WERI-Rb-1 (cell line): Measurements from ENCODE around the gene ATP10A.

Source experiments
- DNase-seq: peaks from one replicate; pipeline ENCODE4 v3.0.0-alpha.2; 2020
- H3K27ac ChIP-seq: fragments of 250-450 bp; sonication (Bioruptor Pico); 2 replicates; pipeline ENCODE4 v1.5.1; 2020; ENCODE audit warnings: mild to moderate bottlenecking, moderate library complexity
- H3K27me3 ChIP-seq: fragments of 250-450 bp; sonication (Bioruptor Pico); 2 replicates; pipeline ENCODE4 v1.5.1; 2021; ENCODE audit warnings: mild to moderate bottlenecking, low read depth, moderate library complexity; ENCODE audit not compliant: insufficient read depth, severe bottlenecking
- H3K36me3 ChIP-seq: fragments of 250-450 bp; sonication (Bioruptor Pico); 2 replicates; pipeline ENCODE4 v1.5.1; 2020; ENCODE audit warnings: mild to moderate bottlenecking, moderate library complexity
- H3K4me3 ChIP-seq: 2 replicates; pipeline ENCODE4 v1.5.1; 2011; ENCODE audit warnings: low read depth, mild to moderate bottlenecking, control low read depth, low read length
- H3K9me3 ChIP-seq: fragments of 250-450 bp; sonication (Bioruptor Pico); 2 replicates; pipeline ENCODE4 v1.5.1; 2021; ENCODE audit warnings: mild to moderate bottlenecking, moderate library complexity; ENCODE audit not compliant: severe bottlenecking
- CTCF ChIP-seq: IDR thresholded peaks from 2 replicates; pipeline ENCODE4 v1.5.1; 2011; ENCODE audit warnings: low read depth, mild to moderate bottlenecking, control low read depth, inconsistent platforms, low read length

Gene ATP10A

GRCh38 chr15:25897658-25898057 lies 34.5 kb upstream of the ATP10A start:
- no peak for TF ChIP-seq CTCF
- no peak for DNase-seq
- no peaks in the 10 kb centered on the region for H3K36me3 ChIP-seq
- H3K27me3 ChIP-seq, result no peaks in the 10 kb centered on the region
- H3K27ac ChIP-seq, result no peak overlapping the region
- H3K9me3 ChIP-seq, result no peaks in the 10 kb centered on the region
- H3K4me3 ChIP-seq, result no peak overlapping the region

- H3K9me3 ChIP-seq, result no peaks in the 10 kb centered on the region
- DNase-seq, result no peak
- no peaks in the 10 kb centered on the region for H3K36me3 ChIP-seq
- no peaks in the 10 kb centered on the region for H3K27me3 ChIP-seq
- TF ChIP-seq CTCF, result no peak
- H3K4me3 ChIP-seq, result no peak overlapping the region
- H3K27ac ChIP-seq, result no peak overlapping the region
These were observed 31.3 kb upstream of the ATP10A start for GRCh38 chr15:25894371-25894902.

- no peak overlapping the region for H3K27ac ChIP-seq
- TF ChIP-seq CTCF, result no peak
- no peak overlapping the region for H3K4me3 ChIP-seq
- DNase-seq, result no peak
- no peaks in the 10 kb centered on the region for H3K36me3 ChIP-seq
- no peaks in the 10 kb centered on the region for H3K27me3 ChIP-seq
- no peaks in the 10 kb centered on the region for H3K9me3 ChIP-seq
These were observed 30.5 kb upstream of the ATP10A start for GRCh38 chr15:25893596-25893995.

GRCh38 chr15:25892126-25892525 lies 29.0 kb upstream of the ATP10A start:
- Histone ChIP-seq H3K36me3 (no peaks in the 10 kb centered on the region), H3K9me3 (no peaks in the 10 kb centered on the region), H3K4me3 (no peak overlapping the region), H3K27me3 (no peaks in the 10 kb centered on the region), H3K27ac (no peak overlapping the region)
- DNase-seq, result no peak
- no peak for TF ChIP-seq CTCF

GRCh38 chr15:25891081-25891480 lies 28.0 kb upstream of the ATP10A start:
- TF ChIP-seq CTCF, result no peak
- H3K9me3 ChIP-seq, result no peaks in the 10 kb centered on the region
- no peak overlapping the region for H3K27ac ChIP-seq
- no peaks in the 10 kb centered on the region for H3K36me3 ChIP-seq
- no peak for DNase-seq
- H3K27me3 ChIP-seq, result no peaks in the 10 kb centered on the region
- no peak overlapping the region for H3K4me3 ChIP-seq

GRCh38 chr15:25890529-25890928 lies 27.4 kb upstream of the ATP10A start:
- H3K9me3 ChIP-seq, result no peaks in the 10 kb centered on the region
- H3K27me3 ChIP-seq, result no peaks in the 10 kb centered on the region
- H3K4me3 ChIP-seq, result no peak overlapping the region
- TF ChIP-seq CTCF, result no peak
- H3K36me3 ChIP-seq, result no peaks in the 10 kb centered on the region
- no peak for DNase-seq
- no peak overlapping the region for H3K27ac ChIP-seq
